ENCODE results near the gene LRFN3.
"Not testable (repeated sequence)": the region's sequence is repeated elsewhere in the genome, so short reads cannot be mapped to it uniquely, and the experiment has no call there.

LRFN3 gene

GRCh38 chr19:35908973-35909683 is 27.0 kb upstream of the LRFN3 start:
- H3K9me3 ChIP-seq (ENCODE audit: insufficient read depth, low read depth, low read length) = no peaks in the 10 kb centered on the region
- no peaks in the 10 kb centered on the region for H3K36me3 ChIP-seq (ENCODE audit: insufficient read depth, low read depth, low read length)
- H3K4me3 ChIP-seq (ENCODE audit: low read length) = no peak overlapping the region
- H3K27me3 ChIP-seq (ENCODE audit: insufficient read depth, low read length) = no peaks in the 10 kb centered on the region
- no peak overlapping the region for H3K9ac ChIP-seq (ENCODE audit: low read depth, low read length)
- no peak overlapping the region for H3K27ac ChIP-seq (ENCODE audit: low read length)
- no peaks in the 10 kb centered on the region; the same call in 1 of the 2 replicates for H3K4me1 ChIP-seq (ENCODE audit: insufficient read depth, low read length)

DNA sequence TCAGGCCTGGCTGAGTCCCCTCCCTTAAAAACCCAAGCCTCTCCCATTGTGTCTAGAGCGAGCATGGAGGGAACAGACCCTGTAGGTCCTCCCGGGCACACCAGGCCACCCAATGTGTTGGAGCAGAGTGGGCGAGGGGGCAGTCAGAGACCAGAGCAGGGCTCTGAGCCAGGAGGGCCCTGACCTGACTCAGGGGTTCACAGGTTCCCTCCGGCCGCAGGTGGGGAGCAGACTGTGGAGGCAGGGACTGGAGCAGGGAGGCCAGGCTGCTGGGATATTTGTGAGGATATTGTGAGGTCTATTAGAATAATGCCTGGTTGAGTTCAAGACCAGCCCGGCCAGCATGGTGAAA is 26.5 kb upstream of the LRFN3 start:
- Histone ChIP-seq H3K36me3 (ENCODE audit: insufficient read depth, low read depth, low read length) (no peaks in the 10 kb centered on the region), H3K4me1 (ENCODE audit: insufficient read depth, low read length) (no peaks in the 10 kb centered on the region; the same call in 1 of the 2 replicates), H3K27me3 (ENCODE audit: insufficient read depth, low read length) (no peaks in the 10 kb centered on the region), H3K9ac (ENCODE audit: low read depth, low read length) (no peak overlapping the region), H3K4me3 (ENCODE audit: low read length) (no peak overlapping the region), H3K9me3 (ENCODE audit: insufficient read depth, low read depth, low read length) (no peaks in the 10 kb centered on the region), H3K27ac (ENCODE audit: low read length) (no peak overlapping the region)

DNA sequence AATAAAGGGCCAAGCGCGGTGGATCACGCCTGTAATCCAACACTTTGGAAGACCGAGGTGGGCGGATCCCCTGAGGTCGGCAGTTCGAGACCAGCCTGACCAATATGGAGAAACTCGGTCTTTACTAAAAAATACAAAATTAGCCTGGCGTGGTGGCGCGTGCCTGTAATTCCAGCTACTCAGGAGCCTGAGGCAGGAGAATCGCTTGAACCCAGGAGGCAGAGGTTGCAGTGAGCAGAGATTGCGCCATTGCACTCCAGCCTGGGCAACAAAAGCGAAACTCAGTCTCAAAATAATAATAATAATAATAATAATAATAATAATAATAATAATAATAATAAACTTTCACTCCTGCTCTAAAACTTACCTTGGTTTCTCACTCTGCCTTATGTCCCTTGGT is 25.8 kb upstream of the LRFN3 start:
- not testable (repeated sequence) for H3K27ac ChIP-seq (ENCODE audit: low read length); H3K9ac ChIP-seq (ENCODE audit: low read depth, low read length); H3K36me3 ChIP-seq (ENCODE audit: insufficient read depth, low read depth, low read length); H3K4me3 ChIP-seq (ENCODE audit: low read length); H3K4me1 ChIP-seq (ENCODE audit: insufficient read depth, low read length); H3K9me3 ChIP-seq (ENCODE audit: insufficient read depth, low read depth, low read length); H3K27me3 ChIP-seq (ENCODE audit: insufficient read depth, low read length)

DNA sequence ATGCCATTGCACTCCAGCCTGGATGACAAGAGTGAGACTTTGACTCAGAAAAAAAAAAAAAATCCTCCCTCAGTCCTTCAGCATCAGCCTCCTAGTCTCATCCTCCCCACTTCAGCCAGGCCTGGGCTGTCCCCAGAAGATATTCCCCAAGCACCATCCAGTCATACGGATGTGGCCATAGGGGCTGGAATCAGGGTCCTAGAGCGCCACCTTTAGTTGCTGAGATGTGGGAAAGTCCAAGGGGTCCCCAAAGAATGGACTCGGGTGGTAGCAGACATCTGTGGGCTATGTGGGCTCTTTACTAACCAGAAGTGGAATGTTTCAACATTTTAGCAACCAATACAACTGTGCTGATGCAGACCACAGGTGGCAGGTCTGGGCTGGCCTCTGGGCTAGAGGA is 25.0 kb upstream of the LRFN3 start:
- no peak overlapping the region for H3K4me3 ChIP-seq (ENCODE audit: low read length)
- H3K9me3 ChIP-seq (ENCODE audit: insufficient read depth, low read depth, low read length) = no peaks in the 10 kb centered on the region
- H3K9ac ChIP-seq (ENCODE audit: low read depth, low read length) = no peak overlapping the region
- no peaks in the 10 kb centered on the region for H3K27me3 ChIP-seq (ENCODE audit: insufficient read depth, low read length)
- no peak overlapping the region for H3K27ac ChIP-seq (ENCODE audit: low read length)
- H3K4me1 ChIP-seq (ENCODE audit: insufficient read depth, low read length) = no peaks in the 10 kb centered on the region; the same call in 1 of the 2 replicates
- no peaks in the 10 kb centered on the region for H3K36me3 ChIP-seq (ENCODE audit: insufficient read depth, low read depth, low read length)

- Histone ChIP-seq H3K4me1 (ENCODE audit: insufficient read depth, low read length) (no peaks in the 10 kb centered on the region; the same call in 1 of the 2 replicates), H3K9ac (ENCODE audit: low read depth, low read length) (no peak overlapping the region), H3K36me3 (ENCODE audit: insufficient read depth, low read depth, low read length) (no peaks in the 10 kb centered on the region), H3K9me3 (ENCODE audit: insufficient read depth, low read depth, low read length) (no peaks in the 10 kb centered on the region), H3K4me3 (ENCODE audit: low read length) (no peak overlapping the region), H3K27me3 (ENCODE audit: insufficient read depth, low read length) (no peaks in the 10 kb centered on the region), H3K27ac (ENCODE audit: low read length) (no peak overlapping the region)
These were observed 24.4 kb upstream of the LRFN3 start for GRCh38 chr19:35911790-35912189.

DNA sequence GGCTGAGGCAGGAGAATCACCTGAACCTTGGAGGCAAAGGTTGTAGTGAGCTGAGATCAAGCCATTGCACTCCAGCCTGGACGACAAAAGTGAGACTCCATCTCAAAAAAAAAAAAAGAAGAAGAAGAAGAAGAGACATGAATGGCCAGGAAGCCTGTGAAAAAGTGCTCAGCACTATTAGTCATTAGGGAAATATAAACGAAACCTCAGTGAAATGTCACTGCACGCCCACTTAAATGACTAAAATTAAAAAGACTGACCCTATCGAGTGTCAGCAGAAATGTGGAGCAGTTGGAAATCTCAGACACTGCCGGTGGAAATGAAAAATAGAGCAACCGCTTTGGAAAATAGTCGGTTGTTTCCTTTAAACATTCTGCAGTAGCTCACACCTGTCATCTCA is 22.6 kb upstream of the LRFN3 start:
- Histone ChIP-seq H3K27me3 (ENCODE audit: insufficient read depth, low read length) (no peaks in the 10 kb centered on the region), H3K4me1 (ENCODE audit: insufficient read depth, low read length) (no peaks in the 10 kb centered on the region), H3K36me3 (ENCODE audit: insufficient read depth, low read depth, low read length) (no peaks in the 10 kb centered on the region), H3K4me3 (ENCODE audit: low read length) (no peak overlapping the region), H3K27ac (ENCODE audit: low read length) (no peak overlapping the region), H3K9me3 (ENCODE audit: insufficient read depth, low read depth, low read length) (no peaks in the 10 kb centered on the region), H3K9ac (ENCODE audit: low read depth, low read length) (no peak overlapping the region)

GRCh38 chr19:35915443-35915842 is 20.7 kb upstream of the LRFN3 start:
- Histone ChIP-seq H3K9me3 (ENCODE audit: insufficient read depth, low read depth, low read length) (no peaks in the 10 kb centered on the region), H3K9ac (ENCODE audit: low read depth, low read length) (no peak overlapping the region), H3K36me3 (ENCODE audit: insufficient read depth, low read depth, low read length) (no peaks in the 10 kb centered on the region), H3K27me3 (ENCODE audit: insufficient read depth, low read length) (no peaks in the 10 kb centered on the region), H3K4me1 (ENCODE audit: insufficient read depth, low read length) (no peaks in the 10 kb centered on the region), H3K4me3 (ENCODE audit: low read length) (no peak overlapping the region), H3K27ac (ENCODE audit: low read length) (no peak overlapping the region)

DNA sequence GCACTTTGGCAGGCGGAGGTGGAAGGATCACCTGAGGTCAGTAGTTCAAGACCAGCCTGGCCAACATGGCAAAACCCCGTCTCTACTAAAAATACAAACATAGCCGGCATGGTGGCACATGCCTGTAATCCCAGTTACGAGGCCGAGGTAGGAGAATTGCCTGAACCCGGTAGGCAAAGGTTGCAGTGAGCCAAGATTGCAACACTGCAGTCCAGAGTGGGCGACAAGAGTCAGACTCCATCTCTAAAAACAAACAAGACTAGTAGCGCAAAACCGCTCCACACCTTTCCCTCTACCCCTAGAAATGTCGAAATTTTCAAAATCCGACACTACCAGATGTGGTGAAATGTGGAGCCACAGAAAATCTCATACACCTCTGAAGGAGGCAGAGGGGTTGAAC is 16.9 kb upstream of the LRFN3 start:
- H3K9me3 ChIP-seq (ENCODE audit: insufficient read depth, low read depth, low read length) = no peaks in the 10 kb centered on the region
- H3K27me3 ChIP-seq (ENCODE audit: insufficient read depth, low read length) = no peaks in the 10 kb centered on the region
- no peak overlapping the region for H3K4me3 ChIP-seq (ENCODE audit: low read length)
- H3K36me3 ChIP-seq (ENCODE audit: insufficient read depth, low read depth, low read length) = no peaks in the 10 kb centered on the region
- H3K9ac ChIP-seq (ENCODE audit: low read depth, low read length) = no peak overlapping the region
- no peaks in the 10 kb centered on the region for H3K4me1 ChIP-seq (ENCODE audit: insufficient read depth, low read length)
- no peak overlapping the region for H3K27ac ChIP-seq (ENCODE audit: low read length)

- Histone ChIP-seq H3K27ac (ENCODE audit: low read length) (no peak overlapping the region), H3K27me3 (ENCODE audit: insufficient read depth, low read length) (no peaks in the 10 kb centered on the region), H3K9ac (ENCODE audit: low read depth, low read length) (no peak overlapping the region), H3K4me1 (ENCODE audit: insufficient read depth, low read length) (no peaks in the 10 kb centered on the region), H3K4me3 (ENCODE audit: low read length) (no peak overlapping the region), H3K9me3 (ENCODE audit: insufficient read depth, low read depth, low read length) (0 out of 2 replicates have a peak, but pooled peaks cover 7% of the 10 kb centered on the region), H3K36me3 (ENCODE audit: insufficient read depth, low read depth, low read length) (no peaks in the 10 kb centered on the region)
These were observed 15.2 kb upstream of the LRFN3 start for GRCh38 chr19:35921012-35921411.

DNA sequence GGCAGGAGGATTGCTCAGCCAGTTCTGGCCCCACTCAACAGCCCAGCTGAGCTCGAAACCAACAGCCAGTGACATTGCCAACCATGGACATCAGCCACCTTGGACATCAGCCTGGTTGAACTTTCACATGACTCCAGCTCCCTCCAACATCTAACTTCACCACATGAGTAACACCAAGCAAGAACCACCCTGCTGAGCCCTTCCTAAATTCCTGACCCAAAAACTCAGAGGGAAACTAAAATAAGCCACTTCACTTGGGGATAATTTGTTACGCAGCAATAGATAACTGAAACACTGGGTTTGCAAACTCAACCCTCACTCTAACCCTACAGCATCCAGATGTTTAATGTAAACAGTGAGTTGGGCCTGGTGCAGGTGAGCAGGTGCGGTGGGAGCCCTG is 10.7 kb upstream of the LRFN3 start:
- Histone ChIP-seq H3K36me3 (ENCODE audit: insufficient read depth, low read depth, low read length) (no peaks in the 10 kb centered on the region), H3K4me3 (ENCODE audit: low read length) (no peak overlapping the region), H3K27ac (ENCODE audit: low read length) (no peak overlapping the region), H3K27me3 (ENCODE audit: insufficient read depth, low read length) (no peaks in the 10 kb centered on the region), H3K9me3 (ENCODE audit: insufficient read depth, low read depth, low read length) (0 out of 2 replicates have a peak, but pooled peaks cover 7% of the 10 kb centered on the region), H3K4me1 (ENCODE audit: insufficient read depth, low read length) (no peaks in the 10 kb centered on the region), H3K9ac (ENCODE audit: low read depth, low read length) (no peak overlapping the region)

DNA sequence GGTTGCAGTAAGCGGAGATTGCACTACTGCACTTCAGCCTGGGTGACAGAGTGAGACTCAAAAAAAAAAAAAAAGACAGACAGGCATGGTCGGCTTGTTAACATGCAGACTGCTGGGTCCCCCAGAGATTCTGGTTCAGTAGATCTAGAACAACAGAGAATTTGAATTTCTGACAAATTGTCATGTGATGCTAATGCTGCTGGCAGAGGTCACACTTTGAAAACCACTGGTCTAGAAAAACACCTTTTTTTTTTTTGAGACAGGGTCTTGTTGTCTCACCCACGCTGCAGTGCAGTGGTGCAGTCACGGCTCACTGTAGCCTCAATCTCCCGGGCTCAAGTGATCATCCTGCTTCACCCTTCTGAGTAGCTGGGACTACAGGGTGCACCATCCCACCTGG is 7.7 kb upstream of the LRFN3 start:
- 0 out of 2 replicates have a peak, but pooled peaks cover 7% of the 10 kb centered on the region for H3K9me3 ChIP-seq (ENCODE audit: insufficient read depth, low read depth, low read length)
- H3K36me3 ChIP-seq (ENCODE audit: insufficient read depth, low read depth, low read length) = no peaks in the 10 kb centered on the region
- H3K27ac ChIP-seq (ENCODE audit: low read length) = no peak overlapping the region
- H3K9ac ChIP-seq (ENCODE audit: low read depth, low read length) = no peak overlapping the region
- H3K27me3 ChIP-seq (ENCODE audit: insufficient read depth, low read length) = no peaks in the 10 kb centered on the region
- no peak overlapping the region for H3K4me3 ChIP-seq (ENCODE audit: low read length)
- H3K4me1 ChIP-seq (ENCODE audit: insufficient read depth, low read length) = peaks cover 14% of the 10 kb centered on the region; the same call in 1 of the 2 replicates

- no peak overlapping the region for H3K9ac ChIP-seq (ENCODE audit: low read depth, low read length)
- H3K4me3 ChIP-seq (ENCODE audit: low read length) = no peak overlapping the region
- no peak overlapping the region for H3K27ac ChIP-seq (ENCODE audit: low read length)
- H3K4me1 ChIP-seq (ENCODE audit: insufficient read depth, low read length) = peaks cover 14% of the 10 kb centered on the region; the same call in 1 of the 2 replicates
- H3K9me3 ChIP-seq (ENCODE audit: insufficient read depth, low read depth, low read length) = 0 out of 2 replicates have a peak, but pooled peaks cover 7% of the 10 kb centered on the region
- no peaks in the 10 kb centered on the region for H3K27me3 ChIP-seq (ENCODE audit: insufficient read depth, low read length)
- H3K36me3 ChIP-seq (ENCODE audit: insufficient read depth, low read depth, low read length) = no peaks in the 10 kb centered on the region
These were observed 6.3 kb upstream of the LRFN3 start for GRCh38 chr19:35929876-35930275.
